Brain pericyte (primary cell): Measurements from ENCODE around the gene NDUFS1.
"Not testable (repeated sequence)": the region's sequence is repeated elsewhere in the genome, so short reads cannot be mapped to it uniquely, and the experiment has no call there.

Source experiments
- DNase-seq: peaks from one replicate; pipeline ENCODE4 v3.0.0-alpha.2; 2012; ENCODE audit warnings: low read depth, low spot score

The NDUFS1 gene

DNA sequence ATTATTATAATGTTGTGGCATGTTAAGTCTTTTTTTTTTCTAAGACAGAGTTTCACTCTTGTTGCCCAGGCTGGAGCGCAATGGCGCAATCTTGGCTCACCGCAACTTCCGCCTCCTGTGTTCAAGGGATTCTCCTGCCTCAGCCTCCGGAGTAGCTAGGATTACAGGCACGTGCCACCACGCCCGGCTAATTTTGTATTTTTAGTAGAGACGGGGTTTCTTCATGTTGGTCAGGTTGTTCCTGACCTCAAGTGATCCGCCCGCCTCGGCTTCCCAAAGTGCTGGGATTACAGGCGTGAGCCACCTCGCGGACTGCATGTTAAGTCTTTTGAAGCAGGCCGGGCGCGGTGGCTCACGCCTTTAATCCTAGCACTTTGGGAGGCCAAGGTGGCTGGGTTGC, 60.4 kb downstream of the NDUFS1 start:
- not testable (repeated sequence) for DNase-seq

DNA sequence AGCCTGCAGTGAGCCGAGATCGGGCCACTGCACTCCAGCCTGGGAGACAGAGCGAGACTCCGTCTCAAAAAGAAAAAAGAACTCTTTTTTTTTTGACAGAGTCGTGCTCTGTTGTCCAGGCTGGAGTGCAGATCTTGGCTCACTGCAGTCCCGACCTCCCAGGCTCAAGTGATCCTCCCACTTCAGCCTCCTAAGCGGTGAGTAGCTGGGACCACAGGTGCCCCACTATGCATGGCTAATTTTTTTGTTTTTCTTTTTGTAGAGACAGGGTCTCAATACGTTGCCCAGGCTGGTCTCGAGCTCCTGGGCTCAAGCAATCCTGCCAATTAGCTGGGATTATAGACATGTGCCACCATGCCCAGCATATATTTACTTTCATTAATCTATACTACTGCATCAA, 60.8 kb downstream of the NDUFS1 start:
- no peak for DNase-seq

DNA sequence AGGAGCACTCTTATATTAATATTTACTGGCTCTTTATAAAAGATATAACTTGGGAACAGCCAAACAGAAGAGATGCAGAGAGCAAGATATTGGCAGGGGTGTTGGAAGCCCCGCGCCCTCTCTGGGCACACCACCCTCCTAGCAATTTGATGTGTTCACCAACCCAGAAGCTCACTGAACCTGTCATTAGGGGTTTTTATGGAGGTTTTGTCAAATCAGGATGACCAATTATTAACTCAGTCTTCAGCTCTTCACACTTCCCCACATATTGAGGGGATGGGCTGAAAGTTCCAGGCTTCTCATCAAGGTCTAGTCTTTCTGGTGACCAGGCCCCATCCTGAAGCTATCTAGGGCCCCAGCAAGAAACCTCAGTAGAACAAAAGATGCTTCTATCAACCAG, 62.4 kb downstream of the NDUFS1 start:
- no peak for DNase-seq

DNA sequence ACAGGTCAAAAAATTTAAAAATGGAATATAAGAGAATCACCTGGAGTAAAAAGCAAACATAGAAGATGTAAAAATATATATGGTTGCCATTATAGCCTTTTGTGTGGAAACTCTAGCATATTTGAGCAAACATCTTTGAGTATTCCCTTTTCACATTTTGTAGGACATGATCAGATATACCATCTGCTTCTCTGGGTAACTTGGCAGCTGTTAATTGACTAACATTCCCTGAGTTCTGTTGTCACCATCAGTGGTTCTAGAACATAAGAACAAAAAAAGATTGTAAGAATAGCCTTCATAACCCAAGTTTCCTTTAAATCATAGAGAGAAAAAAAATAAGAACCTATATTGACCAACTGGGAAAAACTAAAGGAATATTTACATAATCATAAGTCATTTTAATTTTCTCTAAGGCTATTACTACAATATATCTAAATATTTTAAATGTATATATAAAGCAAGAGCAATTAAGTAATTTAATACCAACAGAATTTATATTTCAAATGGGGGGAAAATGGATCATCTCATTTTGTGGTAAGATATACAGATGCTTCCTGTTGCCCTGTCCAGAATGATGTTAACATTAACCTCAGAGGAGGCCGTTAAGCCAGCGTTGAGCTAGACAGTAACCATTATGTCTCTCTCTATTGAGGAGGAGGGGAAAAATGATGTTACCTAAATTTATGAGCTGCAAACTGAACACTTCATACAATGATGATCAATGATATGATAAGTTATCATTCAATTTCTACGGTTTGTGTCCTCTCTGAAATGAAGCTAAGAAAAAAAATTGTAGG, 63.5 kb downstream of the NDUFS1 start:
- no peak for DNase-seq

DNA sequence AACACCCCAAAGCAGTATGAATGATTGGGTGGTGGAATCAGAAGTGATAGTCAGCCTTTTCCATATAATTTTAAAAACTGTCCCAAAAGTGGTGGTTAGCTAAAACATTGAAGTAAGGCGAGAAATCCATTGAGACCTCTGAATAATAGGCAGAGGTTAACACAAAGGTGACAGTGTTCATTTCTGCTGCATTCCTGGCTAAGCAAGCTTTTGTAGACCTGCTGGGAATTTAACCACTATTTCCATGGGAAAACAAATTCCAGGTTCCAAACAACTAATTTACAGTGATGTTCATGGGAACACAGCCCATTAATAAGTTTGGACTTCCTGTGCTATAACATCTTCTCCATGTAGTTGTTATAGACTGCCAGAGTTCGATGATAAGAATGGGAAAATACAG, 66.9 kb downstream of the NDUFS1 start:
- no peak for DNase-seq

DNA sequence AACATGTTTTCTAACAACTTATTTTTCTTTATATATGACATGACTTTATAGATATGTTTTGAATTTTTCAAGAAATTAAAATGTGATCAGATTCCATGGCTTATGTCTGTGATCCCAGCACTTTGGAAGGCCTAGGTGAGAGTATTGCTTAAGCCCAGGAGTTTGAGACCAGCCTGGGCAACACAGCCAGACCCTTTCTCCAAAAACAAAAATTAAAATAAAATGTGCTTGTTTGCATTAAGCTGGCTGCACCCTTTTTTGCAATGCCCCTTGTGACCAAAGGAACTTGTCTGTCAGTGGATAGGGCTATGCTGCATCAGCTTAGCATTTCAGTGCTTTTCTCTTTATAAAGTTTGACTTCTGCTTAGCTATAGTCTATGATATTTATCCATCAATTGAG, 71.0 kb downstream of the NDUFS1 start:
- DNase-seq, result no peak

DNA sequence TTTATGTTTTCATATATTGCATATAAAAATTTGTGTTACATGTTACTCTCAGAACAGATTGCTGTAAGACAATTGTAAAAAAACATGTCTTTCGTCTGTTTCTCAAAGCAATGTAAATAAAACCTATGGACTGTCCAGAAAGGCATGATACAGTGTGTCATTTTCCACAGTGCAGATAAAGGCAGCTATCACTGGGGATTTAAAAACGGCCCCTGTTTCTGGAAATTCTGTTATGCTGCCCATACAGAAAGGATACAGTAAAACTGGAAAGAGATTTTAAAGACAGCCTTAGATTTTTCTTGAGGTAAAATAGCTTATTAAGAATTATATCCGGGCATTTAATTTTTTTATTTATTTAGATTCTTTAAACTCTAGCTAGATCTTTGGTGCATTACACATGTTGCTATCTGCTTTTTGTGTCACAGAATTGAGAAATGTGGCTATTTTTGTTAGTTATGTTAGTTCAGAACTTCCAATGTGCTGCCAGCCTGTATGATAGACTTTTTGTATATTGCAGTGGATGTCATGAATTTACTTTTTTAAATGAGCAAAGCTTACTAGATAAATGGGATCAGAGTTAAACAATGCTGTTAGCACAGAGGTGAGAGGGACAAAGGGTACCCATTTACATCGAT, 72.4 kb downstream of the NDUFS1 start:
- DNase-seq, result no peak

DNA sequence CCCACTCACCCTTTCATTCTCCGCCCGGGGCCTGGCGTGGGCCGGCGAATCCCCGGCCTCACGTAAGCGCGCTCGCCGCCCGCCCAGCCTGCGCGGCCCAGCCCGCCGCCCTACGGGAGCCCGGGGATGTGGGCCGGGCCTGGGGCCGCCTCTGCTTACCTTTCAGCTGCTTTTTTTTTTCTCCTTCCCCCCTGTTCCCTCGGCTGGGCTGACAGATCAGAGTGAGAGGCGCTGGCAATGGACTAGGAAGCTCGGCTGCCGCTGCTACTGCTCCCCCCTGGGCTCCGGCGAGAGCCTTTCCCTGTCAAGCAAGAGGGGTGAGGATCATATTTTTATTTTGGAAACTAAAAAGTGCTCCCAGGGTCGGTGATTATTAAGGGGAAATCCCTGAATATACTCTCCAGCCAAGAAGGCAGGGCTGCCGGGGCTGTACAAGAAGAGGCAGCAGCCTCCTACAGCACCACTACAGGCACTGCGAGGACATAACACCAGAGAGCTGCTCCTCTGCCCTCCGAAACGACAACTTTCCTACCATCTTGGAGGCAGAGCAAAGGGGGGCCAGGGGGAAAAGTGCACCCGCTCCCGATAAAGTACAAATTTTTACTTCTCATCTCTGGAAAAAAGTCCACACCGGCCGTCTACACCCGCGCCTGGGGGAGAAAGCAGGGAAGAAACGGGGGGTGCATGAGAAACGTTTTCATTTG, 73.3 kb downstream of the NDUFS1 start, which contains the start of gene INO80D:
TSS of gene INO80D (minus strand) at position 433 of the 704 bp plus-strand sequence. CDS start 23,158 bp downstream, outside the sequence.
- peak; percentile 51 for DNase-seq

DNA sequence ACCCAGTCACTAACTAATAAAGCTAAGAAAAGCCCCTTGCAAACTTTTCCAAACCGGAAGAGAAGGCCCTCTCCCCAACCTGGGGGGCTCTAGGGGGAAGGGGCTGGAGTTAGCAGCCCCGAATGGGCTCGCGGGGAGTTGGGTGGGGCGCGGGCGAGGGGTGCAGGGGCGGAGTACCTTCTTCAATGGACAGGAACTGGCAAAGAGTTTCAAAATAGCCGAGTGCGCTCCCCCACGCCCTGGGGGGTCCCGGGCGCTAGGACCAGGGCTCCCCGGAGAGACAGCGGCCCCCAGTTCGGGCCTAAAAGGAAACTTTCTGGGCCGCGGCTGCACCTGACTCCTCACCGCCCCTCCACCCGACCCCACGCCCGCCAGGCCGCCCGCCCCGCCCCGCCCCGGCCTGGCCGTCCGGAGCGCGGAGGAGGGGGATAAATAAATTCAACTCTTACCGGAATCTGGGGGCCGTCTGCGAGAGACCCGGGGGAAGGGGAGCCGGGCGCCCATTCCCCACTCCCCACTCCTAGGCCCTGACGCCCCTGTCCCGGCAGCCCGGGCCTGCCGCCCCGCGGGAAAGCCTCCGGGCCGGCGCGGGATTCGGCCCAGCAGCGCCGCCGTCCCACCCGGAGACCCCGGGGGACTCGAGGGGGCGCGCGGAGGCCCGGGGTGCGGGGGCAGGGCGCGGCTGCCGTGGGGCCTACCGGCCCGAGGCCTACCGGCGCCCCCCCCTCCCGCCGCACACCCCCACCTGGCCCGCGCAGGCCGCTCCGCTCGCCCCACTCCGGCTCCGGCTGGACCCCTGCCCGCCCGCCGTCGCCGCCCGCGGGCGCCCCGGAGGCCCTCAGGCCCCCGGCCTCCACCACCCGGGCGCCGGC, 74.1 kb downstream of the NDUFS1 start:
- DNase-seq, result no peak

DNA sequence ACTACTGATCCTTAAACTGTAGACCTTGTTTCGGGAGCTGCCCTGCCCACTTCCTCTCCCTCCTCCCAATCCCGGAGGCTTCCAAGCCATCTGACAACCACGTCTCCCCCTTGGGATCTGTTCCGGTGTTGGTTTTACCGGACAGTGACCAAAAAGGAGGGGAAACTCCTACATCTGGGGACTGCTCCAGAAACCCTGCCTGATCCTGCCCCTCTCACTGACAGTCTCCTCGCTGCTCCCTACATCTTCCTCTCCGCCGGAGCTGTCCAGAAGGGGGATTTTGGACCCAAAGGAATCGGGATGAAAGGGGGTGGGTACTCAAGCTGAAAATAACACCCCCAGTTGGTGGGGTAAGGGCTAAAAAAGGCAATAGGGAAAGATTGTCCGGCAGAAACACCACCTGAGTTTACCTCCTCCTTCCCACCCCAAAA, 74.8 kb downstream of the NDUFS1 start:
- no peak for DNase-seq

DNA sequence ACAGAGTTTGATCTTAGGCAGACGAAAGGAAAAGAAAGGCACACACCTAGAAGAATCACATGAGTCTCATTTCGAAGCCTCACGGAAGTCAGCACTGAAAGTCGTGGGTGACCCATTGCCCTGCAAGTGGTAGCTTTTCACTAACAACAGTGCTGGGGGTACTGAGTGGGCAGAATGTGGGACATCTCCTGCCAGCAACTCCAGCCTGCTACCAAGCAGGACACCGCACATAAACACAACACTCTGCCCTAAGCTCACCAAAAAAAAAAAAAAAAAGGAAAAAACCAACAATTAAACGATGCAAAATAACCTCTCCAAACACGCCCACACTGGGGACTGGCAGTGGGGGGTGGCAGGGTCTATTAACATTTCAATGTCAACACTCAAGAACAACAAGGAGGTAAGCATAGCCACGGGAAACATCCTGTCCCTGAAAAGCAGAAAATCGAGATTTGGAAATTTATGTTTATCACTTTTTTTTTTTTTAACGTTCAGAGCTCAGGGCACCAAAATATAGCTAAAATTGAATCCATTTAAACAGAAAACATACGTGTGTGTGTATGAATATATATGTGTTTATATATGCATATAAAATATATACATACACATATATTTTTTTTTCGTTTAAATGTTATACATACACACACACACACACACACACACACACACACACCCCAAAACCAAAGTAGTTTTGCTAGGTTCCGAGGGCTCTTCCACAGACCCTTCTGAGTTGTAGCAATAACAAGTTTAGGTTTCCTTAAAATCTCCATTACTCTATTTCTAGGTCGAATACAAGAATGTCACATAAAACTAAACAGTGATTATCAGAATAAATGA, 75.4 kb downstream of the NDUFS1 start:
- no peak for DNase-seq

DNA sequence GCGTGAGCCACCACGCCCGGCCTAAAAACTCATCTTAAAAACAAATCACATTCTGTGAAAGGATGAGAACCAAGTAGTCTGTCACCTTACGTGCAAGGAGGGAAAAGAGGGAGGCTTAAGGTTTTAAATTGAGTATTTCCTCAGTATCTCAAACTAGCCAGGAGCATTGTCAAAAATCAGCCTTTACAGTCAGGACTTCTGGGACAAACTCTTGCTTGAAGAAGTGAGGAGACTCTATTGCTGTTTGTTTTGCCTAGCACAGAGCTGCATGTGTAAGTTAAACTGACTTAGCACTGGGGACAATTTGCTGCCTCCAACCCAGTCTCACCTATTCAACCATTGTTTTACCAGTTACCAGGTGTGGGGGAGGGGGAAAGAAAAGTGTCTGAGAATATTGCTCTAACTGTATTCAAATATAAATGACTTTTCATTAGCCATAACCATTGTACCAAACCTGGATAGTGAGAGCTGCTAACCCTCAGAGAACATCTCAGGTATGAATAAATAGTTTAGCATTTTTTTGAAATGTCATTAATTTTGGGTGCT, 76.9 kb downstream of the NDUFS1 start:
- no peak for DNase-seq

DNA sequence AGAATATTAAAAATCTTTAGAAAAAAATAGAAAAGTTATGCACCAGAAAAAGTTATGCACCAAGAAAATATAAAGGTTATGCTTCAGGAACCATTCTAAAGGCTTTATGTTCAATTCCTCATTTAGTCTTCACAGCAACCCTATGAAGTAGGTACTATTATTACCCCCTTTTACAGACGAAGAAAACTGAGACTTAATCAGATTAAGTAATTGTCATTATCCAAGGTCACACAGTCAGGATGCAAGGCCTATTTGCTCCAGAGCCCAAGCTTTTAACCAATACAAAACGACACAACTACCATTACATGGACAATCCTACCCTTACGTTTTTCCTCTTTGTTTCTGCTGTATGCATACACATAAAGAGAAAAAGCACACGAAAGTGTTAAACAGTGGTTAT, 78.3 kb downstream of the NDUFS1 start:
- no peak for DNase-seq

DNA sequence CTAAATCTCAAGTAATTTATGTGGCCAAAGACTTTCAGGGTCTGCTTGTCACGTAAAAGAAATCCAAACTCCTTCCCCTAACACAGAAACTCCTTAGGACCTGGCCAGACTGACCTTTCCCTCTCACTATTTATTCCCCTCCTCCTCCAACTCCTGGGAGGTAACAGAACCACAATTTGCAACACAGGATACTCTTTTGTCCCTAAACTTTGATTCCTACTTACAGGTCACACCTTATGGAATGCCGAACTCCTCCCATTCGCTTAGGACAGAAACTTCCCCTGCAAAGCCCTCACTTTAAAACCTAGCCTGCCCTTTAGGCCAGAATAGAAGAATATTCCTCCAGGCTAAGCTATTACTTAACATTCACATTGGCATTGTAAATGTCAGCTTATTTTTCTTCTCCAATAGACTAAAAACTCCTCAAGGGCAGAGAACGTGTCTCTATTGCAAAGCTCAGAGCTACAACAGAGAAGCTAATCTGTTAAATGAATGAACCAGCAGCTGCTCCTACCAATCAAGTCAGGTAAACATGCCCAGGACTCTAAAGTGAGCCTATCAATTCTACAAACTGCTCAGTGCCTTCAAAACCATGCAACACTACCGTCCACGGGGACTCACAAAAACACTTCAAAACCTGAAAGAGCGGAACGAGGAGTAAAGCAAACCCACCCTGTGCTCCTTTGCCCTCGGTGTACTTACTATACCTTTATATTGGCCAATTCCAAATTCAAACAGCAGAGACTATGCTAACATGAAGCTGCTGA, 79.4 kb downstream of the NDUFS1 start:
- DNase-seq, result no peak

DNA sequence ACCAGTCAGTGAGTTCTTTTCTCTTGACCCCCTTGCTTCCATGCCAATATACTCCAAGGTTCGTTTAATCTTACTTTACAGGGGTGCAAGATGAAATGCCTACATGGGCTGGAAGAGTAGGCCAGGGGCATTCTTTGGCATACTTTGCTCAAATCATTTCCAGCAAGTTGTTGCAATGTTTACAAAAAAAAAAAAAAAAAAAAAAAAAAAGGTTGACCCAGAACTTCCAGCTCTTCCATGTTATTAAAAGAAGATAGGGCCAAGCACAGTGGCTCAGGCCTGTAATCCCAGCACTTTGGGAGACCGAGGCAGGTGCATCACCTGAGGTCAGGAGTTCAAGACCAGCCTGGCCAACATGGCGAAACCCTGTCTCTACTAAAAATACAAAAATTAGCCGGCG, 81.4 kb downstream of the NDUFS1 start:
- DNase-seq, result not testable (repeated sequence)

DNA sequence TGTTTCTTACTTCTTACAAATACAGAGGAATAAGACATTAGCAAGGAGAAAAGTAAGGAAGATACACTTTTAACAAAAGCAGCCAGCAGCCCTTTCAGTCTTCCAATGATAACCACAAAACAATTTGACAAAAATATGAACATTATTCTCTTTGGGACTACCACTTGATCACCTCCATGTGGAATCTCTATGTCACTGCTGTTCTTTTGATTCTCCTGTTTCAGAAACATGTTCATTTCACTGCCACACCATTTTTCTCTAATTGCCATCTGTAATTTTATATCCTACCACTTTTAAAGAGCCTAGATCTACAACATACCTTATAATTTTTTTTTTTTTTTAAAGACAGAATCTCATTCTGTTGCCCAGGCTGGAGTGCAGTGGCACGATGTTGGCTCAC, 84.1 kb downstream of the NDUFS1 start:
- DNase-seq, result no peak

DNA sequence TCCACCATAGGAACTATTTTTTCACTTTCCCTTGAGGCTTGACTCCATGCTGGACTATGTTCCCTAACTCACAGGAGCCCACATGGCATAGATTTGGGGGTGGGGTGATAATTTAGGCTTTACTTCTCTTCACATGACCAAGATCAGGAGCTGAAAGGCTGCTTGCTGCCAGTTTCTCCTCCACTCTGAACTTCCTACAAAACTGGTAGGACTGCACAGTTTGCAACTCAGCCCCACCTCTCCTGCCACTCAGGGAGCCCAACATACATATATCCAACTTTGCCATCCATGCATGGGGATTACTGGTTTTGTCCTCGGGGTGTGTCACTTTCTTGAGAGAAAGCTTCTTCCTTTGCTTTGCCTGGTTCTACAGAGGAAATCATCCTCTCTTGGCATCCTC, 87.4 kb downstream of the NDUFS1 start:
- DNase-seq, result no peak

DNA sequence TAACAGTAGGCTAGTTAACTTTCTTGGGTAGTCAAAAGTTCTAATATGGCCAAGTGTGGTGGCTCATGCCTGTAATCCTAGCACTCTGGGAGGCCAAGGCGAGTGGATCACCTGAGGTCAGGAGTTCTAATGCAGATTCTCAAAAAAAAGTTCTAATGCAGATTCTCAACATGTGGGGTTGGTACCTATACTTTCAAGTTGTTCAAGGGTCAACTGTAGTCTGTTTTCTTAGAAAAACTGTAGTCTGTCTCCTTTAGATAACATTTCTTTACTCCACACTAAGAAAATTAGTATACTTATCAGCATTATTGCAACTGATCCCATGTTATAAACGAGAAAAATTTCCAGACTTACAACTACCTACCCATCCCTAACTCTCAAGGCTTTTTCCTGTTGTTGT, 89.8 kb downstream of the NDUFS1 start:
- DNase-seq, result no peak

DNA sequence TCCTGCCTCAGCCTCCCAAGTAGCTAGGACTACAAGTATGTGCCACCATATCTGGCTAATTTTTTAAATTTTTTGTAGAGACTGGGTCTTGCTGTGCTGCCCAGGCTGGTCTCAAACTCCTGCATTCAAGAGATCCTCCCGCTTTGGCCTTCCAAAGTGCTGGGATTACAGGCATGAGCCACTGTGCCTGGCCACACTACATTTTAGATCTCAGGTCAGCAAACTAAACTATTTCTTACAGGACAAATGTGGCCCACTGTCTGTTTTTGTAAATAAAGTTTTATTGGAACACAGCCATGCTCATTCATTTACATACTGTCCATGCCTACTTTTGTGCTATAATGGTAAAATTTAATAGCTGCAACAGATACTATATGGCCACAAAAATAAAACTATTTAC, 91.0 kb downstream of the NDUFS1 start:
- DNase-seq, result no peak
